ENCODE data around the gene RINL. TPM values are rescaled to one million over a fixed set of nuclear protein-coding genes. Genes with fewer than 3 reads are reported as not detected.
A peak's percentile ranks its signal among the peaks of the same experiment; 100 is the strongest.
"Not testable (repeated sequence)": the region's sequence is repeated elsewhere in the genome, so short reads cannot be mapped to it uniquely, and the experiment has no call there.

RINL gene
- total and polyA plus RNA-seq, 9 donors = 9.3 to 14.4 (median 11.3) TPM

DNA sequence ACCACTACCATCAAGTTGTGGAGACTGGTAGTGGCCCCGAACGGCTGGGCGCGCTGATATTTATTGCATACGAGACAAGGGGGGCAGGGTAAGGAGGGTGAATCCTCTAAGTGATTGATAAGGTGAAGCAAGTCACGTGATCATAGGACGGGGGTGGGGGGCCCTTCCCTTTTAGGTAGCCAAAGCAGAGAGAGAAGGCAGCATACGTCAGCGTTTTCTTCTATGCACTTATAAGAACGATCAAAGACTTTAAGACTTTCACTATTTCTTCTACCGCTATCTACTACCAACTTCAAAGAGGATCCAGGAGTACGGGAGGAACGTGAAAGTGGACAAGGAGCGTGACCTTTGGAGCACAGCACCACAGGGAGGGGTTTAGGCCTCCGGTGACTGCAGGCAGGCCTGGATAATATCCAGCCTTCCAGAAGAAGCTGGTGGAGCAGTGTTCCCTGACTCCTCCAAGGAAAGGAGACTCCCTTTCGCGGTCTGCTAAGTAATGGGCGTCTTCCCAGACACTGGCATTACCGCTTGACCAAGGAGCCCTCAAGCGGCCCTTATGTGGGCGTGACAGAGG is 18.4 kb downstream of the RINL start:
- peaks cover 24% of the 10 kb centered on the region for H3K4me1 ChIP-seq (ENCODE audit: control insufficient read depth, insufficient read depth, low read length)
- not testable (repeated sequence) for H3K4me3 ChIP-seq (ENCODE audit: low read length); H3K27ac ChIP-seq (ENCODE audit: low read length); DNase-seq; H3K9me3 ChIP-seq (replicated peaks; ENCODE audit: control insufficient read depth, low read depth, low read length); H3K27me3 ChIP-seq (ENCODE audit: control insufficient read depth, insufficient read depth, low read length); H3K36me3 ChIP-seq (ENCODE audit: control insufficient read depth, insufficient read depth, low read length)
- WGBS (ENCODE audit: insufficient coverage) = 23% methylated on average over 7 of the region's 21 CpGs

DNA sequence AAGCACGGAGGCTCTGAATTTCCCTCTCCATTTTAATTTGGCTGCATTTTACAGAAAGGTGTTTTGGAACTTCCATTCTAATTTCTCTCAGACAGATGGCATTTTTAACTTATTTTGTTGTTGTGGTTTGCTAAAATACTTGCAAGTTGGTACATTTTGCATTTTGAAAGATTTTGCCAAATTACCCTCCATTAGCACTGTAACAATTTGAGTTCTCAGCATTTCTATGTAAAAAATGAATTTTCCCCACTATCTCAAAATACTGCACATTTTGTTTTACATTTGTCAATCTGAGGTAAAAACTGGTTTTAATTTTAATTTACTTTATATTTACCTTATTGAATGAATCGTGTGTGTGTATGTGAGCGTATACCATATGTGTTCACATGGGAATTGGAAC is 21.3 kb downstream of the RINL start:
- DNase-seq = no peak
- Histone ChIP-seq H3K27ac (ENCODE audit: low read length) (no peak overlapping the region), H3K4me3 (ENCODE audit: low read length) (no peak overlapping the region), H3K36me3 (ENCODE audit: control insufficient read depth, insufficient read depth, low read length) (no peaks in the 10 kb centered on the region), H3K9me3 (replicated peaks; ENCODE audit: control insufficient read depth, low read depth, low read length) (no peaks in the 10 kb centered on the region), H3K27me3 (ENCODE audit: control insufficient read depth, insufficient read depth, low read length) (no peaks in the 10 kb centered on the region), H3K4me1 (ENCODE audit: control insufficient read depth, insufficient read depth, low read length) (peaks cover 14% of the 10 kb centered on the region)
- WGBS (ENCODE audit: insufficient coverage) = no CpG with 5 or more reads among the region's 3 CpGs

DNA sequence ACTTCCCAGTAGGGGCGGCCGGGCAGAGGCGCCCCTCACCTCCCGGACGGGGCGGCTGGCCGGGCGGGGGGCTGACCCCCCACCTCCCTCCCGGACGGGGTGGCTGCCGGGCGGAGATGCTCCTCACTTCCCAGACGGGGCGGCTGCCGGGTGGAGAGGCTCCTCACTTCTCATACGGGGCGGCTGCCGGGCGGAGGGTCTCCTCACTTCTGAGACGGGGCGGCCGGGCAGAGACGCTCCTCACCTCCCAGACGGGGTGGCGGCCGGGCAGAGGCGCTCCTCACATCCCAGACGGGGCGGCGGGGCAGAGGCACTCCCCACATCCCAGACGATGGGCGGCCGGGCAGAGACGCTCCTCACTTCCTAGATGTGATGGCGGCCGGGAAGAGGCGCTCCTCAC is 22.3 kb downstream of the RINL start:
- H3K9me3 ChIP-seq (replicated peaks; ENCODE audit: control insufficient read depth, low read depth, low read length); DNase-seq; H3K36me3 ChIP-seq (ENCODE audit: control insufficient read depth, insufficient read depth, low read length); H3K4me3 ChIP-seq (ENCODE audit: low read length); H3K27me3 ChIP-seq (ENCODE audit: control insufficient read depth, insufficient read depth, low read length); H3K27ac ChIP-seq (ENCODE audit: low read length): not testable (repeated sequence)
- peaks cover 24% of the 10 kb centered on the region for H3K4me1 ChIP-seq (ENCODE audit: control insufficient read depth, insufficient read depth, low read length)
- WGBS (ENCODE audit: insufficient coverage) = 93% methylated on average over 6 of the region's 37 CpGs

DNA sequence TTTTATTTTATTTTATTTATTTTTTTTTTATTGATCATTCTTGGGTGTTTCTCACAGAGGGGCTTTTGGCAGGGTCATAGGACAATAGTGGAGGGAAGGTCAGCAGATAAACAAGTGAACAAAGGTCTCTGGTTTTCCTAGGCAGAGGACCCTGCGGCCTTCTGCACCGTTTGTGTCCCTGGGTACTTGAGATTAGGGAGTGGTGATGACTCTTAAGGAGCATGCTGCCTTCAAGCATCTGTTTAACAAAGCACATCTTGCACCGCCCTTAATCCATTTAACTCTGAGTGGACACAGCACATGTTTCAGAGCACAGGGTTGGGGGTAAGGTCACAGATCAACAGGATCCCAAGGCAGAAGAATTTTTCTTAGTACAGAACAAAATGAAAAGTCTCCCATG is 23.1 kb downstream of the RINL start:
- DNase-seq; H3K36me3 ChIP-seq (ENCODE audit: control insufficient read depth, insufficient read depth, low read length); H3K27ac ChIP-seq (ENCODE audit: low read length); H3K9me3 ChIP-seq (replicated peaks; ENCODE audit: control insufficient read depth, low read depth, low read length); H3K27me3 ChIP-seq (ENCODE audit: control insufficient read depth, insufficient read depth, low read length); H3K4me3 ChIP-seq (ENCODE audit: low read length): not testable (repeated sequence)
- peaks cover 25% of the 10 kb centered on the region for H3K4me1 ChIP-seq (ENCODE audit: control insufficient read depth, insufficient read depth, low read length)
- no CpG with 5 or more reads among the region's 3 CpGs for WGBS (ENCODE audit: insufficient coverage)

DNA sequence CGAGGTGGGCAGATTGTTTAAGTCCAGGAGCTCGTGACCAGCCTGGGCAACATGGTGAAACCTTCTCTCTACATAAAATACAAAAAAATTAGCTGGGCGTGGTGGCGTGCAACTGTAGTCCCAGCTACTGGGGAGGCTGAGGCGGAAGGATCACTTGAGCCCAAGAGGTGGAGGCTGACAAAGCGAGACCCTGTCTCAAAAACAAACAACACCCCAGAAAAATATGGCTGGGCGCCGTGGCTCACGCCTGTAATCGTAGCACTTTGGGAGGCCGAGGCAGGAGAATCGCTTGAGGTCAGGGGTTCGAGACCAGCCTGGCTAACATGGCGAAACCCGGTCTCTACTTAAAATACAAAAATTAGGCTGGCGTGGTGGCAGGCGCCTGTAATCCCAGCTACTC is 24.9 kb downstream of the RINL start:
- no peaks in the 10 kb centered on the region for H3K9me3 ChIP-seq (replicated peaks; ENCODE audit: control insufficient read depth, low read depth, low read length)
- no peaks in the 10 kb centered on the region for H3K27me3 ChIP-seq (ENCODE audit: control insufficient read depth, insufficient read depth, low read length)
- WGBS (ENCODE audit: insufficient coverage) = 95% methylated on average over 12 of the region's 17 CpGs
- H3K27ac ChIP-seq (ENCODE audit: low read length) = peak overlapping the region; percentile 99
- peaks cover 32% of the 10 kb centered on the region for H3K4me1 ChIP-seq (ENCODE audit: control insufficient read depth, insufficient read depth, low read length)
- no peaks in the 10 kb centered on the region for H3K36me3 ChIP-seq (ENCODE audit: control insufficient read depth, insufficient read depth, low read length)
- no peak for DNase-seq
- peak overlapping the region; percentile 74 for H3K4me3 ChIP-seq (ENCODE audit: low read length)

DNA sequence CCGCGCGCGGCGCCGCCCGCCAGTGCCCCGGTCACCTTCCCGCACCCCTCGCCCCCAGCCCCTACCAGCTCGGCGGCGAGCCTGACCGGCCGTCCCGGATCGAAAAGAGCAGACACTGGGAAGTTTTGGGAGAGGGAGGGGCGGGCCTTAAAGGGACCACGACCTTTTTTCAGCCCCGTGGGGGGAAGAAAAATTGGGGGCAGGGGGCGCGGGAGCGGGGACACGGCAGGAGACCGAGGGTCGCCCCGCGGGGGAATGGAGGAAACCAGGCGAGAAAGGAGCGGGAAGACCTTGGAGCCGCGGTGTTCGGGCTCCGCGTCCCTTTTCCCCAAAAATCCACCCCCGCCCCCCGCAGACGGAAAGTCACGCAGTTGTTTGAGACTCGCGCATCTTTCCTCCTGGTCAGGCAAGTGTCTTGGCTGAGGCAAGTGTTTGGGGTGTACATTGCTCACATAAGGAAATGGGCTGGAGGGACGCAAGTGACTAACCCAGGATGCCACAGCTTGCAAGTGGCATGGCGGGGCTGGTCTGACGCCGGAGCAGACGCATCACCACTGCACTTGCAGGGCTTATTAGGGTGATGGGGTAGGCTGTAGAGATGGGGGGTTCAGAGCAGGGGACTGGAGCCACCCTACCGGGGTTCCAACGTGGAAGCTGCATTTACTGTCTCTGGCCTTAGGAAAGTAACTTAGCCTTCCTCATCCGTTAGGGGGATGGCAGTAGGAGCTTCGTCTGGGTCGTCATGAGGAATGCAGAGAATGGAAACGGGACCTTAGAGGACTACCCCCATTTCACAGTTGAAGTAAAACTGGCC is 25.6 kb downstream of the RINL start:
- peak overlapping the region; percentile 99 for H3K27ac ChIP-seq (ENCODE audit: low read length)
- H3K36me3 ChIP-seq (ENCODE audit: control insufficient read depth, insufficient read depth, low read length) = peaks cover 5% of the 10 kb centered on the region
- peak overlapping the region; percentile 74 for H3K4me3 ChIP-seq (ENCODE audit: low read length)
- H3K4me1 ChIP-seq (ENCODE audit: control insufficient read depth, insufficient read depth, low read length) = peaks cover 37% of the 10 kb centered on the region
- 3% methylated on average over 8 of the region's 52 CpGs for WGBS (ENCODE audit: insufficient coverage)
- no peaks in the 10 kb centered on the region for H3K9me3 ChIP-seq (replicated peaks; ENCODE audit: control insufficient read depth, low read depth, low read length)
- DNase-seq = peak; percentile 85
- no peaks in the 10 kb centered on the region for H3K27me3 ChIP-seq (ENCODE audit: control insufficient read depth, insufficient read depth, low read length)

DNA sequence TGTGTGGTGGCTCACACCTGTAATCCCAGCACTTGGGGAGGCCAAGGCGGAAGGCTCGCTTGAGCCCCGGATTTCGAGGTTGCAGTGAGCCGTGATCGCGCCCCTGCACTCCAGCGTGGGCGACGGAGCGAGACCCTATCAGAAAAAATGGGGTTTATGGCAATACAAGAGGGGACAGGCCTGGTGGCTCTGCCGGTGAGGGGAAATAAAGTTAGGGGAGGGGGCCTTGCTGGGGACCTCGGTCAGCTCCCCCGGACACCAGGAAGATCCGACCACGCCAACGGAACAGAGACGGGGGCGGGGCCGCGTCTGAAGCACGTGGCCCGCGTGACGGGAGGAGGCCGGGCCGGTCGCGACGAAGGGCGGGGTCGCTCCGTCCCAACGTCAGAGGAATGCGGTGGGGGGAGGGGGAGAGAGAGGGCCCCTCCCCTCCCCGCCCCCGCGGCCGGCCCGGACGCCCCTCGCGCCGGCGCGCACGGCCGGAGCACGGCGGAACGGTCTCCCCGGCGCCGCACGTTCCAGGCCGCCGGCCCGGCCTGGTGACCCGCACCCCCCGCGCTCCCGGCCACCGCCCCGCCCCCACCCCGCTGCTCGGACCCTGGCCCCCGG is 26.3 kb downstream of the RINL start:
- H3K36me3 ChIP-seq (ENCODE audit: control insufficient read depth, insufficient read depth, low read length) = peaks cover 12% of the 10 kb centered on the region
- H3K4me1 ChIP-seq (ENCODE audit: control insufficient read depth, insufficient read depth, low read length) = peaks cover 39% of the 10 kb centered on the region
- peak overlapping the region; percentile 74 for H3K4me3 ChIP-seq (ENCODE audit: low read length)
- peak; percentile 98 for DNase-seq
- H3K27ac ChIP-seq (ENCODE audit: low read length) = peak overlapping the region; percentile 99
- H3K9me3 ChIP-seq (replicated peaks; ENCODE audit: control insufficient read depth, low read depth, low read length) = no peaks in the 10 kb centered on the region
- under 1% methylated on average over 51 of the region's 67 CpGs for WGBS (ENCODE audit: insufficient coverage)
- H3K27me3 ChIP-seq (ENCODE audit: control insufficient read depth, insufficient read depth, low read length) = no peaks in the 10 kb centered on the region

DNA sequence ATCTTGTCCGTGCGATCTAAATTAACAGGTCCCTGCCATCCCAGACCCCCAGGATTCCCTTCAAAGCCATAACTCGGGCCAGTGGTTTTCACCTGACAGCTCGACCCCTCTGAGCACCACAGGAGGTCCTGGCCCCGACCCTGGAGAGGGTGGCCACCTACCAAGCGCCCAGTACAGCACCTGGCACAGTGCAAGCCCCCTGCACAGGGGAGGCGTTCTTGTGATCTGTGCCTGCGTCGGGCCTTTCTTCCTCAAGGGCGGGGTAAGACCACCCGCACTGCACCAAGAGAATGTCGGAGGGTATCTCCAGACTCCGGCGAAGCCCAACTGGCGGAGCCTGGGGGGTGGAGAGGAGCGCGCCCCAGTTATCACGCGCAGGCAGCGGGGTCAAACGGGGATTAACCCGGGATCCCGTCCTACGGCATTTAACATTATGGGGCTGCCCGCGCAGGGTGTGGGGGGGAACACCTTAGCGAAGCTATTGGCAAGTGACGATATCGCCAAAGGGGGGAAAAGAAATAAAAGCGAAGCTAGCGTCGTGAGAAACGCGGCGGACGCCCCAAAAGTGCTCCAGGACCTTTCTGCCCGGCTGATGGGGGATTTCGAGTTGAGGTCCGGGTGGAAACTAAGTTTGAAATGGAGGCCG is 27.0 kb downstream of the RINL start:
- Histone ChIP-seq H3K4me3 (ENCODE audit: low read length) (peak overlapping the region; percentile 51), H3K27ac (ENCODE audit: low read length) (peak overlapping the region; percentile 96), H3K36me3 (ENCODE audit: control insufficient read depth, insufficient read depth, low read length) (peaks cover 18% of the 10 kb centered on the region), H3K4me1 (ENCODE audit: control insufficient read depth, insufficient read depth, low read length) (peaks cover 42% of the 10 kb centered on the region), H3K27me3 (ENCODE audit: control insufficient read depth, insufficient read depth, low read length) (no peaks in the 10 kb centered on the region), H3K9me3 (replicated peaks; ENCODE audit: control insufficient read depth, low read depth, low read length) (no peaks in the 10 kb centered on the region)
- 2% methylated on average over 37 of the region's 40 CpGs for WGBS (ENCODE audit: insufficient coverage)
- DNase-seq = peak; percentile 70

DNA sequence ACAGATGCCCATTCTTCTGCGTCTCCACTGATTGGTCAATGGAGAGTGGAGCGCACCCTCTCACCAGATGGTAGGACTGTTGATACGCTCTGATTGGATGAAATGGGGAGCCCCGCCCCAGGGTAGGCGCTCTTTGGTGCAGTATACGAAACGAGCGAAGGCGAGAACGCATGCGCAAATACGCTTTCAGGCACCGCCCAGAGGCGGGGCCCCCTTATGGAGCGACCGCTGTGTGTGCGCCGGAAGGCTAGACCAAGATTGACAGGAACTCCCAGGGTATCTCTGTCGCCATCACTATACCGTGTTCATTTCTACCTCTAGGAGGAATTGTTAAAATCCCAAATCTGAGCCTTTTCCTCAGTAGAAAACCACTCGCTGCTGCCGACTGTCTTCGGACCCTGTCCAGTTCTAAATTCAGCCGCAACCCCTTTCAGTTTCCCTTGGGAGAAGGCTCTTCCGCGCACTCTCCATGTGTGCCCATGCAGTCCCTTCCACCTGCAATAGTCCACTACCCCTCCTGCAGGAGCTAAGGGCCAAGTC is 27.6 kb downstream of the RINL start:
- WGBS (ENCODE audit: insufficient coverage) = under 1% methylated on average over 26 of the region's 26 CpGs
- Histone ChIP-seq H3K27ac (ENCODE audit: low read length) (peak overlapping the region; percentile 96), H3K36me3 (ENCODE audit: control insufficient read depth, insufficient read depth, low read length) (peaks cover 24% of the 10 kb centered on the region), H3K9me3 (replicated peaks; ENCODE audit: control insufficient read depth, low read depth, low read length) (no peaks in the 10 kb centered on the region), H3K27me3 (ENCODE audit: control insufficient read depth, insufficient read depth, low read length) (no peaks in the 10 kb centered on the region), H3K4me1 (ENCODE audit: control insufficient read depth, insufficient read depth, low read length) (peaks cover 48% of the 10 kb centered on the region), H3K4me3 (ENCODE audit: low read length) (peak overlapping the region; percentile 51)
- DNase-seq = peak; percentile 100

All from muscle of leg (tissue), 11 donors.